K562 (cell line): ENCODE data around the gene ZNF506. TPM values are rescaled to one million over a fixed set of nuclear protein-coding genes. Genes with fewer than 3 reads are reported as not detected.
A peak's percentile ranks its signal among the peaks of the same experiment; 100 is the strongest.

Experiments used
- ARID1B ChIP-seq: fragments of 450-650 bp; IDR thresholded peaks from 2 replicates; pipeline ENCODE4 v1.6.1; 2016; ENCODE audit warnings: antibody characterized with exemption, mild to moderate bottlenecking, inconsistent platforms
- CHCHD3 ChIP-seq: fragments of 250-450 bp; sonication (Bioruptor Pico); IDR thresholded peaks from 2 replicates; pipeline ENCODE4 v2.1.2; 2022; ENCODE audit warnings: mild to moderate bottlenecking
- CREM ChIP-seq: IDR thresholded peaks from 2 replicates; pipeline ENCODE4 v1.6.1; 2014; ENCODE audit warnings: antibody characterized with exemption, low read depth
- EWSR1 ChIP-seq: fragments of 450-650 bp; IDR thresholded peaks from 2 replicates; pipeline ENCODE4 v1.6.1; 2018; ENCODE audit warnings: borderline replicate concordance, mild to moderate bottlenecking, low read depth, moderate library complexity; ENCODE audit not compliant: partially characterized antibody
- GABPB2 ChIP-seq: fragments of 250-450 bp; sonication (Bioruptor Pico); conservative IDR thresholded peaks from 2 replicates; pipeline ENCODE4 v1.5.1; 2021; ENCODE audit warnings: mild to moderate bottlenecking
- HDAC8 ChIP-seq: fragments of 450-650 bp; IDR thresholded peaks from 2 replicates; pipeline ENCODE4 v1.6.1; 2016; ENCODE audit warnings: mild to moderate bottlenecking, missing genetic modification characterization, moderate library complexity, missing compliant biosample characterization
- HLTF ChIP-seq: fragments of 450-650 bp; IDR thresholded peaks from 2 replicates; pipeline ENCODE4 v1.6.1; 2016
- RBM22 ChIP-seq: fragments of 200-400 bp; formaldehyde crosslinking; IDR thresholded peaks from 2 replicates; pipeline ENCODE4 v1.6.1; 2018; ENCODE audit warnings: low read length, low read depth; ENCODE audit not compliant: poor library complexity, severe bottlenecking
- RBM25 ChIP-seq: fragments of 200-400 bp; formaldehyde crosslinking; IDR thresholded peaks from 2 replicates; pipeline ENCODE4 v1.6.1; 2018; ENCODE audit warnings: low read length, low read depth, moderate library complexity; ENCODE audit not compliant: severe bottlenecking
- SIN3B ChIP-seq: fragments of 450-650 bp; IDR thresholded peaks from 2 replicates; pipeline ENCODE4 v1.6.1; 2017; ENCODE audit warnings: low read depth, mild to moderate bottlenecking, moderate library complexity
- SMARCE1 ChIP-seq: fragments of 450-650 bp; IDR thresholded peaks from 2 replicates; pipeline ENCODE4 v1.7.1; 2016; ENCODE audit warnings: mild to moderate bottlenecking
- STAG1 ChIP-seq: sonication (generic); formaldehyde crosslinking; IDR thresholded peaks from 2 replicates; pipeline ENCODE4 v1.5.0; 2020; ENCODE audit warnings: missing genetic modification reagents, borderline replicate concordance
- ZFP30 ChIP-seq: fragments of 250-450 bp; sonication (Bioruptor Pico); IDR thresholded peaks from 2 replicates; pipeline ENCODE4 v1.8.0; 2022; ENCODE audit warnings: moderate library complexity, mild to moderate bottlenecking, inconsistent platforms, borderline replicate concordance
- ZNF124 ChIP-seq: sonication (generic); formaldehyde crosslinking; IDR thresholded peaks from 2 replicates; pipeline ENCODE4 v1.8.1; 2022; ENCODE audit warnings: missing genetic modification reagents
- ZNF316 ChIP-seq: fragments of 450-650 bp; IDR thresholded peaks from 2 replicates; pipeline ENCODE4 v1.6.1; 2016
- polyA plus RNA-seq, 8 experiments: library from polyadenylated mRNA; depleted of rRNA in 4 of 8; stranded (reverse) in 5 of 8; unstranded in 3 of 8; fragments of >200 nt; fragmentation: Nextera tagmentation in 2 of 8; fragmentation: Illumina TruSeq in 1 of 8; extraction: Ambion mirVana in 2 of 8; extraction: Trizol in 1 of 8; gene quantifications; 2 replicates each; pipeline versions ENCODE4 v1.2.1 to v1.2.3, GENCODE V29; 2011 to 2014; ENCODE audit warnings: inconsistent platforms in 1 of 8, missing spikeins in 1 of 8
- total RNA-seq, 7 experiments: library from RNA; depleted of rRNA in 6 of 7; stranded (reverse); fragments of >200 nt in 6 of 7; fragmentation: Illumina TruSeq in 2 of 7; extraction: Trizol in 2 of 7; gene quantifications; 2 replicates each; pipeline versions ENCODE4 v1.2.1 to v1.2.3, GENCODE V29; 2011 to 2021; ENCODE audit warnings: low replicate concordance in 1 of 7
- TF ChIP-seq, protein P1 (sequence below): fragments of 250-450 bp; sonication (Bioruptor Pico); IDR thresholded peaks from 2 replicates; pipeline ENCODE4 v1.5.0; 2020; ENCODE audit warnings: mild to moderate bottlenecking
- TF ChIP-seq, protein P2 (sequence below): sonication (generic); formaldehyde crosslinking; IDR thresholded peaks from 2 replicates; pipeline ENCODE4 v1.8.0; 2022; ENCODE audit warnings: mild to moderate bottlenecking, missing genetic modification reagents, borderline replicate concordance
- TF ChIP-seq, protein P3 (sequence below), 2 experiments: fragments of 150-350 bp in 1 of 2; IDR thresholded peaks; 2 replicates each; pipeline ENCODE4 v1.6.1; 2012 to 2016; ENCODE audit warnings: low read depth in 2 of 2, low read length in 2 of 2, mild to moderate bottlenecking in 1 of 2, moderate library complexity in 1 of 2
- TF ChIP-seq, protein P4 (sequence below): fragments of 450-650 bp; IDR thresholded peaks from 2 replicates; pipeline ENCODE4 v1.7.0; 2016; ENCODE audit warnings: borderline replicate concordance

The ZNF506 gene
- total and polyA plus RNA-seq, 9 of the 15 experiments (the other 6 are each of a cell fraction or from before 2014, with no cell fraction given), result 0.03 to 0.44 (median 0.14) TPM; not detected in 2

DNA sequence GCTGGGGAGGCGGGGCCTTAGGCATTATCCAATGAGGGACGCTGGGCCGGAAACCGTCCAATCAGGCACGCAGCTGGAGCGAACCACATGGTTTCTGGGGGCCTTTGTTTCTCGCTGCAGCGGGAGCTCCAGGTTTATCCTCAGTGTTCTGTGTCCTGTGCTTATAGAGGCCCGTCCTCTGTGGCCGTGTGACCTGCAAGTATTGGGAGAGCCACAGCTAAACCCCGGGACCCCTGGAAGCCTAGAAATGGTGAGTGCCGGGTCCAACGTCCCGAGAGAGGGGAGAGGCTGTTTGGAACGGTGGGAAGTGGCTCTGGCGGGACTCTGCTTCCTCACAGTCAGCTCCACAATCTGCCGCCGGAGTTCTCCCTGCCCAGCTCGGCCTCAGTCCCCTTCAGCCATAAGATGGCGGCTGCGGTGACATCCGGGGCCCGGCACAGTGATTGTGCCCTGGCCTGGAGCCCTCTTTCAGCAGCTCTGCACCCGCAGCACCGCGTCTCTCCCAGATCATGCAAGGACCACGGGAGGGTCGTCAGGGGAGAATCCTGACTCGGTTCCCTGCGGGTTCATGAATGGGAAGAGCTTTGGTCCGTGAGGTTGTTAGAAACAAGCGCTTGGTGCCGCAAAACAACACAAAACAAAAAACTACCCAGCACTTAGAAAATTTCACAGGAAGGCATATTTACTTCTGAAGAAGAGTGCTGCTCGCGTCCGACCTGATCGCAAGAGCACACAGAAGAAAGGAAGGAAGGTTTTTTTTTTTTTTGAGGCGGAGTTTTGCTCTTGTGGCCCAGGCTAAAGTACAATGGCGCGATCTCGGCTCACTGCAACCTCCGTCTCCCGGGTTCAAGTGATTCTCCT lies 44.4 kb upstream of the ZNF506 start, which contains the start of gene ZNF253 (continued):
- 0 out of 2 replicates have a peak, but pooled peaks have one; percentile 9 for TF ChIP-seq STAG1 (CRISPR knock-in tag)
- TF ChIP-seq SMARCE1, result no peak
- no peak for TF ChIP-seq GABPB2
- TF ChIP-seq ZNF316, result no peak
- no peak; the same call in 1 of the 2 replicates for TF ChIP-seq CHCHD3 (CRISPR knock-in tag)
- no peak for TF ChIP-seq ZFP30 (CRISPR knock-in tag)
- TF ChIP-seq CREM, result no peak; the same call in 1 of the 2 replicates
- no peak for TF ChIP-seq HDAC8
- TF ChIP-seq RBM22, result no peak
- TF ChIP-seq HLTF, result no peak
- TF ChIP-seq, protein P1, sequence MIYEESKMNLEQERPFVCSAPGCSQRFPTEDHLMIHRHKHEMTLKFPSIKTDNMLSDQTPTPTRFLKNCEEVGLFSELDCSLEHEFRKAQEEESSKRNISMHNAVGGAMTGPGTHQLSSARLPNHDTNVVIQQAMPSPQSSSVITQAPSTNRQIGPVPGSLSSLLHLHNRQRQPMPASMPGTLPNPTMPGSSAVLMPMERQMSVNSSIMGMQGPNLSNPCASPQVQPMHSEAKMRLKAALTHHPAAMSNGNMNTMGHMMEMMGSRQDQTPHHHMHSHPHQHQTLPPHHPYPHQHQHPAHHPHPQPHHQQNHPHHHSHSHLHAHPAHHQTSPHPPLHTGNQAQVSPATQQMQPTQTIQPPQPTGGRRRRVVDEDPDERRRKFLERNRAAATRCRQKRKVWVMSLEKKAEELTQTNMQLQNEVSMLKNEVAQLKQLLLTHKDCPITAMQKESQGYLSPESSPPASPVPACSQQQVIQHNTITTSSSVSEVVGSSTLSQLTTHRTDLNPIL (CRISPR knock-in tag), result no peak
- TF ChIP-seq, protein P2, sequence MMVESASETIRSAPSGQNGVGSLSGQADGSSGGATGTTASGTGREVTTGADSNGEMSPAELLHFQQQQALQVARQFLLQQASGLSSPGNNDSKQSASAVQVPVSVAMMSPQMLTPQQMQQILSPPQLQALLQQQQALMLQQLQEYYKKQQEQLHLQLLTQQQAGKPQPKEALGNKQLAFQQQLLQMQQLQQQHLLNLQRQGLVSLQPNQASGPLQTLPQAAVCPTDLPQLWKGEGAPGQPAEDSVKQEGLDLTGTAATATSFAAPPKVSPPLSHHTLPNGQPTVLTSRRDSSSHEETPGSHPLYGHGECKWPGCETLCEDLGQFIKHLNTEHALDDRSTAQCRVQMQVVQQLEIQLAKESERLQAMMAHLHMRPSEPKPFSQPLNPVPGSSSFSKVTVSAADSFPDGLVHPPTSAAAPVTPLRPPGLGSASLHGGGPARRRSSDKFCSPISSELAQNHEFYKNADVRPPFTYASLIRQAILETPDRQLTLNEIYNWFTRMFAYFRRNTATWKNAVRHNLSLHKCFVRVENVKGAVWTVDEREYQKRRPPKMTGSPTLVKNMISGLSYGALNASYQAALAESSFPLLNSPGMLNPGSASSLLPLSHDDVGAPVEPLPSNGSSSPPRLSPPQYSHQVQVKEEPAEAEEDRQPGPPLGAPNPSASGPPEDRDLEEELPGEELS, result peak; percentile 61; the same call in 1 of the 2 replicates
- peak; percentile 93 for TF ChIP-seq RBM25
- TF ChIP-seq, protein P3, sequence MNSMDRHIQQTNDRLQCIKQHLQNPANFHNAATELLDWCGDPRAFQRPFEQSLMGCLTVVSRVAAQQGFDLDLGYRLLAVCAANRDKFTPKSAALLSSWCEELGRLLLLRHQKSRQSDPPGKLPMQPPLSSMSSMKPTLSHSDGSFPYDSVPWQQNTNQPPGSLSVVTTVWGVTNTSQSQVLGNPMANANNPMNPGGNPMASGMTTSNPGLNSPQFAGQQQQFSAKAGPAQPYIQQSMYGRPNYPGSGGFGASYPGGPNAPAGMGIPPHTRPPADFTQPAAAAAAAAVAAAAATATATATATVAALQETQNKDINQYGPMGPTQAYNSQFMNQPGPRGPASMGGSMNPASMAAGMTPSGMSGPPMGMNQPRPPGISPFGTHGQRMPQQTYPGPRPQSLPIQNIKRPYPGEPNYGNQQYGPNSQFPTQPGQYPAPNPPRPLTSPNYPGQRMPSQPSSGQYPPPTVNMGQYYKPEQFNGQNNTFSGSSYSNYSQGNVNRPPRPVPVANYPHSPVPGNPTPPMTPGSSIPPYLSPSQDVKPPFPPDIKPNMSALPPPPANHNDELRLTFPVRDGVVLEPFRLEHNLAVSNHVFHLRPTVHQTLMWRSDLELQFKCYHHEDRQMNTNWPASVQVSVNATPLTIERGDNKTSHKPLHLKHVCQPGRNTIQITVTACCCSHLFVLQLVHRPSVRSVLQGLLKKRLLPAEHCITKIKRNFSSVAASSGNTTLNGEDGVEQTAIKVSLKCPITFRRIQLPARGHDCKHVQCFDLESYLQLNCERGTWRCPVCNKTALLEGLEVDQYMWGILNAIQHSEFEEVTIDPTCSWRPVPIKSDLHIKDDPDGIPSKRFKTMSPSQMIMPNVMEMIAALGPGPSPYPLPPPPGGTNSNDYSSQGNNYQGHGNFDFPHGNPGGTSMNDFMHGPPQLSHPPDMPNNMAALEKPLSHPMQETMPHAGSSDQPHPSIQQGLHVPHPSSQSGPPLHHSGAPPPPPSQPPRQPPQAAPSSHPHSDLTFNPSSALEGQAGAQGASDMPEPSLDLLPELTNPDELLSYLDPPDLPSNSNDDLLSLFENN (IDR thresholded peaks at IDR 0.05; ENCODE audit: low read depth in 2 of 2, low read length in 2 of 2), result no peak
- TF ChIP-seq ZNF124 (CRISPR knock-in tag), result no peak
- TF ChIP-seq, protein P4, sequence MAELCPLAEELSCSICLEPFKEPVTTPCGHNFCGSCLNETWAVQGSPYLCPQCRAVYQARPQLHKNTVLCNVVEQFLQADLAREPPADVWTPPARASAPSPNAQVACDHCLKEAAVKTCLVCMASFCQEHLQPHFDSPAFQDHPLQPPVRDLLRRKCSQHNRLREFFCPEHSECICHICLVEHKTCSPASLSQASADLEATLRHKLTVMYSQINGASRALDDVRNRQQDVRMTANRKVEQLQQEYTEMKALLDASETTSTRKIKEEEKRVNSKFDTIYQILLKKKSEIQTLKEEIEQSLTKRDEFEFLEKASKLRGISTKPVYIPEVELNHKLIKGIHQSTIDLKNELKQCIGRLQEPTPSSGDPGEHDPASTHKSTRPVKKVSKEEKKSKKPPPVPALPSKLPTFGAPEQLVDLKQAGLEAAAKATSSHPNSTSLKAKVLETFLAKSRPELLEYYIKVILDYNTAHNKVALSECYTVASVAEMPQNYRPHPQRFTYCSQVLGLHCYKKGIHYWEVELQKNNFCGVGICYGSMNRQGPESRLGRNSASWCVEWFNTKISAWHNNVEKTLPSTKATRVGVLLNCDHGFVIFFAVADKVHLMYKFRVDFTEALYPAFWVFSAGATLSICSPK, result no peak
- TF ChIP-seq SIN3B, result no peak; the same call in 1 of the 2 replicates
- 0 out of 2 replicates have a peak, but pooled peaks have one; percentile 0 for TF ChIP-seq ARID1B
- no peak for TF ChIP-seq EWSR1
